GOT3 (cell line): ENCODE measurements around the gene MIPEP.

ENCODE experiments used
- DNase-seq: peaks from one replicate; lab custom pipeline; 2025; ENCODE audit warnings: mixed read lengths; lab: John Stamatoyannopoulos, UW

Gene MIPEP

GRCh38 chr13:23680845-23681669 lies 208.1 kb downstream of the MIPEP start:
- no peak for DNase-seq
